Measurements from ENCODE around the gene MAP7D1.

Gene MAP7D1

DNA sequence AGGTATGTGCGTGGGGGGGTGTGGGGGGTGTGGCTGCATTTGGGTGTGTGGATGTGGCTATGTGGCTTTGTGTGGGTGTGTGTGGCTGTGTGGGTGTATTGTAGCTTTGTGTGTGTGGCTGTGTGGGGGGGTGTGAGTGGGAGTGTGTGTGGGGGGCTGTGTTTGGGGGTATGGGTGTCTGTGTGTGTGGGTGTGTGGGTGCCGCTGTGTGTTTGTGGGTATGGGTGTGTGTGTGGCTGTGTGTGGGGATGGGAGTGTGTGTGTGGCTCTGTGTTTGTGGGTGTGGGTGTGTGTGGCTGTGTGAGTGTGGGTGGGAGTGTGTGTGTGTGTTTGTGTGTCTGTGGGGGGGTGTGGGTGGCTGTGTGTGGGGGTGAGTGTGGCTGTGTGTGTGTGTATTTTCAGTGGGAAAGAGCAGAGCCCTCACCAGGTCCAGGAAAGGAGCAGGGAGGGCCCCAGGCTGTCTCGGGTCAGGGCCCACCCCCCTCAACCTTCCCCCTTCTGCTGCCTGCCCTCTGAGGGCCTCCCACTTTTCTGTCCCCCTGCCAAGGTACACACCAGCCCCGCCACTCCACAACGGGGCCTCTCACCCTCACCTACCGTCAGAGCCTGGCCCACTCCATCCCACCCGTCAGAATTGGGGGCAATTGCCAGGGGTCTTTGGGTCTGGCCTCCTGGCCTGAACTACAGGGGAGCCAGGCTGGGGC, 29.0 kb upstream of the MAP7D1 start:
- DNase-seq (ENCODE audit: low read depth), result no peak

DNA sequence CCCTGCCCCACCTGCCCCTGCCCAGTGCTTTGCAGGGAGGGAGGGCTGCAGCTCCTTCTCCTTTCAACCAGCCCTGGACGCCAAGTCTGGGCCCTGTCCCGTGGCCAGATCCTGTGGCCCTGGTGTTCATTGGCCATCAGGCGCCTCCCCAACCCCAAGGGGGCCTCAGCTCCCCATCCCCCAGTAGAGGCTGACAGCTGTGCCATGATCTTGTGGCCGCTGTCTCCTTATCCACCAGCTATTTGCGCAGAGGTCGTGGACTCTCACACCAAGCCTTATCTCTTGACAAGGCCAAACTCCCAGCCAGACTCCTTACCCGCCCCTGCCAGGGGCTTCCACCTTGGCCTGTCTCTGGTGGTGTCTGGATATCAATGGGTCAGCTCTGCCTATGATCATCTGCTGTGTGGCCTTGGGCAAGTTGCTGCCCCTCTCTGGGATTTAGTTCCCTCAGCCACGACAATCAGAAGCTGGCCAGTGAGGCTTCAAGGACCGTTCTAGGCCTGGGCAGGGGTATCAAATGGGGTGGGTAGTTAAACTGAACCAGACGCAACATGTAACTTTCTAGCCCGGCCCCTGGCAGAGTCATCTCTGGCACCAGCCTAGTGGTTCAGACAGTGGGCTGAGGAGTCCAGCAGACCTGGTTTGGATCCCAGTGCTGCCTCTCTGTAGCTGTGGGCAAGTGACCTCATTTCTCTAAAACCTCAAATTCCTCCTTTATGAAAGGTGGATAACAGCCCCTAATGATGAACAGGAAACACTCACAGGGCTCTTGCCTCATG, 27.6 kb upstream of the MAP7D1 start:
- no peak for DNase-seq (ENCODE audit: low read depth)

DNA sequence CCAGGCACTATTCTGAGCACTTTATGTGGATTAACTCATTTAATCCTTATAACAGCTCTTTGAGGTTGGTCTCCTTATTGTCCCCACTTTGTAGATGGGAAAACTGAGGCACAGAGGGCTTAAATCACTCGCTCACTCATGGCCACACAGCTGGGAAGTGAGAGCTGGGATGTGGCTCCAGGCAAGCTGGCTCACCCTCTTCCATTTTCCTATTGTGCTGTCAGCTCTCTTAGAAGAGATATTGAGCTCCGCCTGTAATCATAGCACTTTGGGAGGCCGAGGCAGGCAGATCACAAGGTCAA, 27.1 kb upstream of the MAP7D1 start:
- DNase-seq (ENCODE audit: low read depth), result no peak

DNA sequence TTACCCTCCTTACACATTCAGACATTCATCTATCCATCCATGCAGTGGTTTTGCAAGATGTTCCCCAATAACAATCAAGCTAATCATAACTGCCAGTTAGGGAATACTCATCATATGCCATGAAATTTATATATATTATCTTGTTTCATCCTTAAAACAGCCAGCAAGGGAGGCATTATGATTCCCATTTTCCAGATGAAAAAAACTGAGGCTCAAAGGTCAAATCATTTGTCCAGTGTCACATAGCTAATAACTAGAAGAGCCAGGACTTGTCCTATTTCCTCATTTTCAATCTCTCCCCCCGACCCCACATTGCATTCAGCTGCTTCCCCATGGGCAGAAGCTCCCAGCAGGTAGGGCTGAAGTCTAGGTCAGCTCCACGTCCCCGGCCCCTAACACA, 23.9 kb upstream of the MAP7D1 start:
- DNase-seq (ENCODE audit: low read depth), result no peak

DNA sequence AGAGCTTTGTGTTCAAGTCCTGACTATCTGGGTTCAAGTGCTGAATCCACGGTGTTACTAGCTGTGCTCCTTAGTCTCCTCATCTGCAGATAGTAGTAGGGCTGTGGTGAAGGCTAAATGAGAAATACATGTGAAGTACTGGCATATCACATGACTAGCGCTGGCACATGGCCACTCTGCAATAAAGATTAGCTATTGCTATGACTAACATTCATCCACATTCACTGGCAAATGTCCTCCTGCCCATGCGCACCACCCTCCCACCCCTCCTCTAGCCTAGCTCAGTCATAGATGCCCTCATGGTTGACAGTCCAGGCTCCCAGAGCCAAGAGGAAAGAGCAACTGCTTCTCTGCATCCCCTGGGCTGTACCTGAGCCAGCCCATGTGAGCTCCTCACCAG, 22.5 kb upstream of the MAP7D1 start:
- peak; percentile 93 for DNase-seq (ENCODE audit: low read depth)

DNA sequence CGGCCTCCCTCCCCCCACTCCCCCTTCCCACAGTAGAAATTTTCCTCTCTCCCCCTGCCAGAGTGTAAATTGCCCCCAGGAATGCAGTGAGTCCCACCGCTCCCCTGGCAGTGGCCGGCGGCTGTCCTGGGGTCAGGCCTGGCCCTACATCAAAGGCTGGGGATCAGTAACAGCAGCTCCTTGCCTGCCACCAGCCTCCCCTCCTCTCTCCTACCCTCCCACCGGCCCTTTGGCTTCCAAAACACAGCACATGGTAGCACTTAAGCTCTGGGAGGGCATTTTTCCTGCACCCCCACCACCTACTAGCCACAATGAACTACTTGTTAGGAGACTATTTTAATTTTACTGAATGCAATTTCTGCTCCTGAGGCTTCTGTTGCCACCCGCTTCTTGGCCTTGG, 21.9 kb upstream of the MAP7D1 start:
- DNase-seq (ENCODE audit: low read depth), result no peak

DNA sequence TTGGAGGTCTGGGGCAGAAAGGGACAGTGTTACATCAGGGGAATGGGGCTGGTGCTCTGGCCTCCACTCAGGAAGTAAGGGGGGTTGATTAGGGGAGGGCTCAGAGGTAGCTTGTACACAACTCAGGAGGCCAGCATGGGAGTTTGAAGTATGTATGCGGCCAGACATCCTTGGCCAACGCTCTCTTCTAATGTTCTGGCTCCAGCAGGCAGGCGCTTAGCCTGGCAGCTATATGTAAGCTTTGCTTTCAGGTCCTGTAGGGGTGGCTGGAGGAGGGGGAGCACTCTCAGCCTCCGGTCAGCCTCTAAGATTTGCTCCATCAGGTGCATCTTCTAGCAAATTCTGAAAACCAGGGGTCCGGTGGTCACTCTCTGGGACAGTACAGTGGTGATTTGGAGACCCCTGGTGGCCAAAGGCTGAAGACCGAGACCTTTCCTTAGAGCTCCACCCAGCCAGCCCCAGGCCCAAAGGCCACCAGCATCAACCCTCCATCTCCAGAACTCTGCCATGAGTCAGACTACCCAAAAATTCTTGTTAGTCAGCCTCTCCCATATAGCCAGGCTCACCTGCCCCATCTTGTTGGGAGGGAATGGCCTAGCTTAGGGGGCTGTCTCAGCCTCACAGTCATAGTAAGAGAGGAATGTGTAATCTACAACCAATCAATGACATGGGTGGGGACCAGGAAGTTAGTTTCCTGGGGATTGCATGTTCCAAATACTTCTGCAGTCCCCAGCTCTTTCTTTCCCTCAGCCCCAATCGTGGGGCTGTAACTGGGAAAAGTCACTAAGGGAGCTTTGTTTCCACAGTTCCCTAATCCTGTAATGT, 21.2 kb upstream of the MAP7D1 start:
- DNase-seq (ENCODE audit: low read depth), result peak; percentile 47

DNA sequence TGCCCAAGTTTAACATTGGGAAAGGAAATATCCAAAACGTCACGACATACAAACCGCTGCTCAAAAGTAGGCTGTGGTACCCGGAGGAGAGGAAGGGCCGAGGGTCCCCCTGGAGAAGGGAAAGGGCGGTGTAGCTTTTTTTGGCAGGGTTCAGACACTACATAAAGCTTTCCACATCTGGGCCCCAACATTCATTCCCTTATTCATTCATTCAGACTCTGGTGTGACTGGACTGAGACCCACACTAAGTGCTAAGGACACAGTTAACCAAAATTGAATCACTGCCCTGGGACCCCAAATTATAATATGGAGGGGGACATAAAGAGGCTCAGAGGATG, 20.7 kb upstream of the MAP7D1 start:
- DNase-seq (ENCODE audit: low read depth), result no peak

DNA sequence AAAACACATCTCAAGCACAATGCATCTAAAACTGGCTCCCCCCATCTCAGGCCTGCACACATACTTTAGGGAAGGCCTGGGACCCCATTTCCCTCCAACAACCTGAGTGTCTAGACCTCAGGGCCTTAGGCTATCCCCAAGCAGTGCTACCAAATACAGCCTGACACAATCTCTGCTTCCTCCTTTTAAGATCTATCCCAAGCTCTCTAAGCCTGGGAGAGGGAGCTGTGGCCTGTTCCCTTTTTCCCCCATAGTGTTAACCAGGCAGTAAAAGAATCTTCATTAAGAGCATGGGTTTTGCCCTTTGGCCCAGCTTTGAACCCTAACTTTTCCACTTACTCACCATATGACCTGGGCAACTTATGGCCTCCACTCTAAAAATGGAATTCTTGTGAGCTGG, 20.2 kb upstream of the MAP7D1 start:
- no peak for DNase-seq (ENCODE audit: low read depth)

DNA sequence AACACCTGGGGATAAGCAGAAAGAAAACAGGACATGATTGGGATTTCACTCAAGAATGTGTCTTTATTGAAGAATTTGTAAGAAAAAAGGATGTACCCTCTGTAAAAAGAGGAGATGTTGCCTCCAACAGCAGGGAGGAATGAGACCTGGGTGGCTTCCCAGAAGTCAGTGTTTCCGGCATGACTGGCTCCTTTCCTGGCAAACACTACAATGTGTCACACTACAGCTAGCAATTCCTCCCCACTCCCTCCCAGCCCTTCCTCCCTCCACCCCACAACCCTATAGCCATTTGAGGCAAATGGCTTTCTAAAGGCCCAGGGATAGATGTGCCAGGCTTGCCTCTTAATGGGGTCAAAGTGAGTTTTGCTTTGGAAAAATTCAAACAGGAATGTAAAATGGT, 19.4 kb upstream of the MAP7D1 start:
- peak; percentile 62 for DNase-seq (ENCODE audit: low read depth)

DNA sequence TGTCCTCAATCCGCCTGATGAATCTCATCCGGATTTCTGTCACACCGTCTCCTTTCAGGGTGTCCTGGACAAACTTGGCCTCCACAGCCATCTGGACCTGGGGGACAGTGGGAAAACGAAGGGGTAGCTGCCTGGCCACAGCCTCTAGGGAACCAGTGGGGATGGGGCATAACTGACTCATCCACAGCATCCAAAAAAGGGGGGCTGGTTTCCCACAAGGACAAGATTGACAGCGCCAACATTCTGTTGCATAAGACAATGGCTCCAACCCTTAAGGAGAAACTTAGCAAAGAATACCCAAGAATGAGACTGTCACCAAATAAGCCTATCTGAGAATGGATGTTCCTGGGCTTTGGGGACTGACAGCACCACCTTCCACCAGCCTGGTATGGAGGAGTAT, 18.7 kb upstream of the MAP7D1 start:
- no peak for DNase-seq (ENCODE audit: low read depth)

DNA sequence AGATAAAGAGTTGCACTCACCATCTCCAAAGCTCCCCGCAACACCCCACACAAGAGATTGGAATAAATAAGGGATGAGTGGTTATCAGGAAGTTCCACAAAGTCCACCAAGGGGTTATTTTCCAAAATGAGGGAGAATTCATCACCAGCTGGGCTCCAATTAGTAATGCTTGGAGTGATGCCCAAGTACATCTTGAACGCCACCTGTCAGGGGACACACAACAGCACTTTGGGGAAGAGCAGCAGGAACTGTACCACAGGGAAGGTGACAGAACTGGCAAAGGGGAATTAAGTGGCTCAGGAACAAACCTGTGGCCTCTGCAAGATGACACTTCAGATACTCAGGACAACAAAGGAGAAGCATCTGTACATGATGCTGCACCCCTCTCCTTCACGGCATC, 18.2 kb upstream of the MAP7D1 start:
- DNase-seq (ENCODE audit: low read depth), result no peak

DNA sequence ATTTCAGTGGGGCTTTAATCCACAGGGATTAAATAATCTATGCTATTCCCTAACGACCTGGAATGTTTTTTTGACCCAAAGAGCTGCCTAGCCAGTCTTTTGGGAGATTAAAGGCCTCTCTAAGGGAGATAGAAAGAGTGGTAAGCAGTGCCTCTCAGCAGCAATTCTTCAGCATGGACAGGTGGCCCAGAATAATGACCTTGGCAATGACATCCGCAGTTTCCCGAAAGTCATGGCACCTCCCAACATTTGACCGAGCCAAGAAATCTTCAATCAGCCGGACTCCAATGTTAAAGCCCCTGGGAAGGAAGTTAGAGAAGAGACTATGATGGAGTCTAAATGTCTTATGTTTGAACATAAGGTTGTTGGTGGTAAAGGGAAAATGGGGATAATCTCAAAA, 16.4 kb upstream of the MAP7D1 start:
- no peak for DNase-seq (ENCODE audit: low read depth)

DNA sequence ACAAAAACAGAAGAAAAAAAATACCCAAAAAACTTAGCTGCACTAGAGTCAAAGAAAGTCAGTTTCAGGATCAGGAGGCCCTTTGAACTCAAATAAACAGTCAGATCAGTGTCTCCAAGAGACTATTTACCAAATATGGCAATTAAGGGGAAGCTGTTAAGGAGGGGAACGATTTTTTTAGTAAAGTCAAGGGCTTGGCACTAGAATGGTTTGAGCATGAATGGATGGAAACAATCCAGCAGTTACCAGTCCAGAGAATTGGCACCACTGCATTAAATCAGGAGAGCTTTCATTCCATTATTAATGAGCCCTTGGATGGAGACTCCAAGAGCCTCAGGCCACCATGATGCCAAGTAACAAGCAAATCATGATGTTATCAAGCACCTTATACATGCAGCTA, 13.8 kb upstream of the MAP7D1 start:
- DNase-seq (ENCODE audit: low read depth), result no peak

DNA sequence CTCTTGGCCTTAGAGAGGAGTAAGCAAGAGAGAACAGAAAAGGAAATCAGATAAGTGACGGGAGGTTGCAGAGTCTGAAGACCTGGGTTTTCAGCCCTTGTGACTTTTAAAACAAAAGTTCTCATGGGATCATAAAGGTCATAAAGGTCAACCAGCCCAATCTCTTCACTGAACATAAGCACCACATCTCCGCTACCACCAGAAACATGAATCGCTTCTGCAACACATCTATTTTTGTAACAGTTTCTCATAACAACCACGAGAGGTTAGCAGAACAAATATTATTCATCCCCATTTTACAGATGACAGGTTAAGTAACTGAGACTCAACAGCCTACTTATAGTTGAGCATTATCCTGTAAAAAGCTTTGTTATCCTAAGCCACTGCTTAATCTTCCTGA, 12.5 kb upstream of the MAP7D1 start:
- DNase-seq (ENCODE audit: low read depth), result no peak

DNA sequence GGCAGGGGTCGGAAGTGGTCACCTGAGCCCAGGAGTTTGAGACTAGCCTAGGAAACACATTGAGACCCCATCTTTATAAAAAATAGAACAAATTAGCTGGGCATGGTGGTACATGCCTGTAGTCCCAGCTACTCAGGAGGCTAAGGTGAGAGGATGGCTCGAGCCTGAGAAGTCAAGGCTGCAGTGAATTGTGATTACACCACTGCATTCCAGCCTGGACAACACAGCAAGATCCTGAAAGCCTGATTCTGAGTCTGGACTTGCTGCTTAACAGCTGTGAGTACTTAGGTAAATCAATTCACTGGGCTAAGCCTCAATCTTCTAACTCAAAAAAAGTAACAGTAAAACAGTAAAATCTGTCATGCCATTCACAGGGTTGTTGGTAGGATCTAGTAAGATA, 11.5 kb upstream of the MAP7D1 start:
- DNase-seq (ENCODE audit: low read depth), result no peak

DNA sequence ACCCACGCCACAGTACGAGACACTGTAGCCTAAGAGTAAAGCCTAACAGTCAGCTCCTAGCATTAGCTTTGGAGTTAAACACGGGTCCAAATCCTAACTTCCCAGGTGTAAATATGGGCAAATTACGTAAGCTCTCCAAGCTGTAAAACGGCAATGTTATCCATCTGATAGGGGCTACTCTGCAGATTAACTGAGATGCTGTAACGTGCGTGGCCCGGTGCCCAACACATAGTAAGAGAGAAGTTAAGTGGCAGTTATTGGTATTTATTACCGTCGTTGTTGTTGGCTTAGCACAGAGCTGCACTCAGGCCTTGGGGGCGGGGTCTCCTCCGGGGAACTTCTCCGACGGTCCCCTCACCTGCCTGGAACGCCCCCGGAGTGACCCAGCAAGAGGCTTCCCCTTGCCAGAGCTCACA, 7.1 kb upstream of the MAP7D1 start:
- DNase-seq (ENCODE audit: low read depth), result no peak

DNA sequence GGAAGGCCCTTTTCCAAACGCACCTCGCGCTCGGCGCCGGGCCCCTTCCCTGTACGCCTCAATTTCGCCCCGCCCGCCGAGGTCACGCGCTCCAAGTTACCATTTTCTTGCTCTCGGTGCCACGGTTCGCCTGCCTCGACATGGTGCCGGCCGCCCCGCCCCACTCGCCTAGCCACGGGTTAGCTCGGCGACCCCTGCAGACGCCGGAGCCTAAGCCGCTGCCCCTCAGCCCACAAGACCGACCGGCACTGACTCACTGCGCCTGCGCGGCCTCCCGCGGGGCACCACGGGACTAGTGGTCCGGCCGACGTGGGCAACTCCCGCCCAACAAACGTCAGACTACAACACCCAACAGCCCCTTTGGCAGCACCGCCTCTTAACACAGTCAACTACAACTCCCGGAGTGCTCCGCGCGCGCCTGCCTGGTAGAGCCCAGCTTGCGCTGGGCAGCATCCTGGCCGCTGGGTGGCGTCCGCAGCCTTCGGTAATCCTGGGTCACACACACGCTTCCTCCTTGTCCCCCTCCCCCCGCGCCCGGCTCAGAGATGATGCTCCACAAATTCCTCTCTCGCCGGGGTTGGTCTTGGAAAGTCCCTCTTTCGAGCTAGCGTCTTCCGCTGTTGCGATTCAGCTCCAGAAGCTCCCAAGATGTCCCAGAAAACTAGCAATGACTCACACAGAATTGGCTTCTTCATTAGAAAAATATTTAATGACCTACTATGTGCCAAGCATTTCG, 6.6 kb upstream of the MAP7D1 start, which contains the start of gene TRAPPC3:
Gene TRAPPC3, minus strand, starts transcription at position 250 of the 736 bp plus-strand sequence. Its CDS starts 108 bp downstream, at position 142.
- DNase-seq (ENCODE audit: low read depth), result peak; percentile 100

DNA sequence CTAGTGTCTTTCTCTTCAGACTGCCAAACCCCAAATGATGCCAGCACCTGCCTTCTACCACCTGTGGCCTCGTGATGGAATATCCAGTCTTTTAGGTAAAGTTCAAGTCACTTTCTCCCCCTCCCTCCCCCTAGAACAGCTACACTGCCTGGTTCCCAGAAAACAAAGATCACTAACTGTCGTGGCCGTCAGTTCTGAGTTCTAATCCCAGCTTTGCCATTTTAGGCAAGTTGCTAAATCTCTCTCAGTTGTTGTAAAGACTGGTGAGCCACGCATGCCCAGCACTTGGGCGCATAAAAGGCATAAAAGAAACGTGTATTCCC, 6.0 kb upstream of the MAP7D1 start:
- DNase-seq (ENCODE audit: low read depth), result no peak

DNA sequence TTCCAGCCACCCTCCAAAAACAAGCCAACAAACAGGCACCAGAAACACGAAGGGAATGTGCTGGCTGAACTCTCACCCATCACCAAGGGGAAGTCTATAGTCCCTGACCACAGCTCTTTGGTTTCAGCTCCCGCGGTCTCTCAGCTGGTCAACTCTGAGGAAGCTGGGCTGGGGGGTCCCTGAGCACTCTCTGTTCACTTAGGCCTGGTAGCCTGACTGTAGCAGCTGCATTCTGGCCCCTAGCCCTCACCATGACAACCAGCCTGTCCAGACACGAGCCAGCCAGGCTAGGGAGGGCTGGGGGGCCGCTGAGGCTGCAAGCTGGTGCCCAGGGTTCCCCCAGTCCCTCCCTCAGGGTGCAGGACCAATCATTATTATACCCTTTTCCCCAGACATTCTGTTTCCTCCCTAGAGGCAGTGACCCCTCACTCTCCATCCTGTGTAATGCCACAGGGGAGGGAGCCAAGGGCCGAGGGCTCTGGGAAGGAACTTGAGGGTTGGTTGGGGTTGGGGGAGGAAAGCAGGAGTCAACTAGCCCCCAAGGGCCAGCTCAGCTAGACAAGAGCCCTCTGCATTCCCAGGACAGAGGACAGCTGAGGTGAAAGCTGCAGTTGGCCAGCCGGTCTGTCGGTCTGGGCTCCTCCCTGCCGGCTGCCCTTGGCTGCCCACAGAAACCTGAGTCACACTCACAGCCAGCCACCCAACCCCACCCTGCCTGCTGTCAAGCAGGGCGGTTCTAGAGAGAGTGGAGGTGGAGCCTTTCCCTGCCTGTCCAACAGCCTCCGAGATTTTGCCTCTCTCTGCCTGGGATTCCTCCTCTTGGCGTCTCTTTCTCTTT, 5.4 kb upstream of the MAP7D1 start:
- DNase-seq (ENCODE audit: low read depth), result peak; percentile 94

DNA sequence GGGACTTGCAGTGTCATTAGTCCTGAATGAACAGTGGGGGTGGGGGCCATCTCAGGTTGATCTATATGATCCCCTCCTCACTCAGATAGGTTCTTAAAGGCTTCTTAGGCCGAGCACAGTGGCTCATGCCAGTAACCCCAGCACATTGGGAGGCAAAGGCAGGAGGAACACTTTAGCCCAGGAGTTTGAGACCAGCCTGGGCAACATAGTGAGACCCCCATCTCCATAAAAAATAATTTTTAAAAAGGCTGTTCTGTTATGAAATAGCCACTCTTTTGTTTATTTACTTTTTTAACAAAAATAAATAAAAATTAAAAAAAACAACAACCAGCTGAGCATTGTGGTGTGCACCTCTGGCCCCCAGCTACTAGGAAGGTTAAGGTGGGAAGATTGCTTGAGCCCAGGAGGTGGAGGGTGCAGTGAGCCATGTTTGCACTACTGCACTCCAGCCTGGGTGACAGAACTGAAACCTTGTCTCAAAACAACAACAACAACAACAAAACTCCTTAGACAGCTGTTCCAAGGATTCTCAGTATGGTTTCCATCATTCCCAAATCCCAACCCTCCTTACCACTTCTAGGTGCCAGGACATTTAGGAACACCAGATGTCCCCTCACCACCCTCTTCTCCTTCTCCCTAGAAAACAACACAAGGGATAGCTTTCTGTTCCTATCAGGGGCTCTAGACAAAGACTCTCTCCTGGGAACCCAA, 4.7 kb upstream of the MAP7D1 start:
- no peak for DNase-seq (ENCODE audit: low read depth)

All from fibroblast of the conjunctiva (primary cell).